ENCODE results near the gene RAVER2. TPM values are rescaled to one million over a fixed set of nuclear protein-coding genes. Genes with fewer than 3 reads are reported as not detected.

Gene RAVER2
- polyA plus RNA-seq, 3 donors: 0.38 to 1.3 (median 0.69) TPM

GRCh38 chr1:64844609-64845008 is 99.7 kb downstream of the RAVER2 start:
- no peaks in the 10 kb centered on the region for H3K9me3 ChIP-seq (replicated peaks in 1 of 2; ENCODE audit: control insufficient read depth in 1 of 2, insufficient read depth in 1 of 2, low read length in 2 of 2)
- 93% methylated on average over 5 of the region's 7 CpGs for WGBS (ENCODE audit: insufficient coverage)
- Mint-ChIP-seq H3K4me1 (peaks cover 15% of the 10 kb centered on the region), H3K36me3 (peaks cover 82 to 91% of the 10 kb centered on the region in 2 donors), H3K27me3 (ENCODE audit: low read depth in 3 of 3) (peaks cover 0 to 1% (median 0%) of the 10 kb centered on the region in 3 donors), H3K4me3 (no peak overlapping the region), H3K27ac (peak overlapping the region in 2 of 7 donors; percentile 16 to 82), H3K9me3 (no peaks in the 10 kb centered on the region)
- no peak overlapping the region for H3K4me2 ChIP-seq (replicated peaks; ENCODE audit: extremely low read depth, low read length, poor library complexity, severe bottlenecking)
- DNase-seq: no peak
- H3K4me3 ChIP-seq (replicated peaks in 1 of 3; ENCODE audit: low read depth in 2 of 3, low read length in 3 of 3): no peak overlapping the region
- no peak overlapping the region for H3K9ac ChIP-seq (ENCODE audit: insufficient read depth, low read length, poor library complexity, severe bottlenecking)
- no peaks in the 10 kb centered on the region for H3K79me2 ChIP-seq (ENCODE audit: insufficient read depth, low read length)
- H2AFZ ChIP-seq (ENCODE audit: insufficient read depth, low read depth, low read length, poor library complexity, severe bottlenecking): no peak overlapping the region
- peaks cover 80 to 91% of the 10 kb centered on the region in 2 donors for H3K36me3 ChIP-seq (replicated peaks in 1 of 2; ENCODE audit: control insufficient read depth in 1 of 2, insufficient read depth in 2 of 2, low read length in 2 of 2)
- no peak for TF ChIP-seq CTCF (IDR thresholded peaks at IDR 0.05)
- H4K20me1 ChIP-seq (ENCODE audit: insufficient read depth, low read length): no peaks in the 10 kb centered on the region
- no peaks in the 10 kb centered on the region for H3K27me3 ChIP-seq (ENCODE audit: control insufficient read depth in 2 of 2, insufficient read depth in 2 of 2, low read length in 2 of 2)
- H3K27ac ChIP-seq (ENCODE audit: low read depth in 1 of 2, low read length in 2 of 2): no peak overlapping the region
- H3K4me1 ChIP-seq (ENCODE audit: control insufficient read depth in 1 of 2, insufficient read depth in 2 of 2, low read length in 2 of 2): peaks cover 15% of the 10 kb centered on the region in 2 donors
- intact Hi-C loops (cut with micrococcal nuclease): no loop called here

- intact Hi-C loops (cut with micrococcal nuclease): no loop called here
- H3K27ac ChIP-seq (ENCODE audit: low read depth in 1 of 2, low read length in 2 of 2): no peak overlapping the region
Measured at GRCh38 chr1:64845831-64846425, 101.1 kb downstream of the RAVER2 start.

More at GRCh38 chr1:64845831-64846425, 101.1 kb downstream of the RAVER2 start:
- Histone ChIP-seq H2AFZ (ENCODE audit: insufficient read depth, low read depth, low read length, poor library complexity, severe bottlenecking) (no peak overlapping the region), H3K9ac (ENCODE audit: insufficient read depth, low read length, poor library complexity, severe bottlenecking) (no peak overlapping the region), H3K4me3 (replicated peaks in 1 of 3; ENCODE audit: low read depth in 2 of 3, low read length in 3 of 3) (no peak overlapping the region), H3K79me2 (ENCODE audit: insufficient read depth, low read length) (no peaks in the 10 kb centered on the region), H4K20me1 (ENCODE audit: insufficient read depth, low read length) (no peaks in the 10 kb centered on the region), H3K27me3 (ENCODE audit: control insufficient read depth in 2 of 2, insufficient read depth in 2 of 2, low read length in 2 of 2) (no peaks in the 10 kb centered on the region), H3K9me3 (replicated peaks in 1 of 2; ENCODE audit: control insufficient read depth in 1 of 2, insufficient read depth in 1 of 2, low read length in 2 of 2) (no peaks in the 10 kb centered on the region), H3K4me1 (ENCODE audit: control insufficient read depth in 1 of 2, insufficient read depth in 2 of 2, low read length in 2 of 2) (peaks cover 15% of the 10 kb centered on the region in 2 donors), H3K36me3 (replicated peaks in 1 of 2; ENCODE audit: control insufficient read depth in 1 of 2, insufficient read depth in 2 of 2, low read length in 2 of 2) (peaks cover 79 to 91% of the 10 kb centered on the region in 2 donors), H3K4me2 (replicated peaks; ENCODE audit: extremely low read depth, low read length, poor library complexity, severe bottlenecking) (no peak overlapping the region)
- H3K27me3 Mint-ChIP-seq (ENCODE audit: low read depth in 3 of 3): peaks cover 0 to 2% (median 1%) of the 10 kb centered on the region in 3 donors
- peaks cover 15% of the 10 kb centered on the region for H3K4me1 Mint-ChIP-seq
- H3K4me3 Mint-ChIP-seq: no peak overlapping the region
- no peaks in the 10 kb centered on the region for H3K9me3 Mint-ChIP-seq
- TF ChIP-seq CTCF (IDR thresholded peaks at IDR 0.05): no peak
- WGBS (ENCODE audit: insufficient coverage): 100% methylated on average over 11 of the region's 13 CpGs
- H3K27ac Mint-ChIP-seq: peak overlapping the region in 3 of 7 donors; percentile 15 to 70 (median 32)
- peaks cover 84 to 91% of the 10 kb centered on the region in 2 donors for H3K36me3 Mint-ChIP-seq
- no peak for DNase-seq

All from CD14-positive monocyte (primary cell).